RWPE1 (cell line): Measurements from ENCODE around the gene ATP5F1A.
"Not testable (repeated sequence)": the region's sequence is repeated elsewhere in the genome, so short reads cannot be mapped to it uniquely, and the experiment has no call there.

Experiments
- CTCF ChIA-PET: fragments of 350-600 bp; sonication (Branson Sonifier 250); formaldehyde crosslinking; extraction: SDS; loops from one replicate; lab custom pipeline; 2021; lab: Yijun Ruan, JAX
- POLR2A ChIA-PET: fragments of 400-600 bp; formaldehyde crosslinking; extraction: SDS; loops from one replicate; lab custom pipeline; 2020; ENCODE audit warnings: antibody characterized with exemption; ENCODE audit not compliant: low non-redundant PET; lab: Yijun Ruan, JAX
- DNase-seq: peaks from one replicate; pipeline ENCODE4 v3.0.0; 2012; ENCODE audit warnings: low spot score
- H3K27ac ChIP-seq: fragments of 450-650 bp; 2 replicates; pipeline ENCODE4 v1.5.1; 2017
- TF ChIP-seq, protein P1 (sequence below): fragments of 450-650 bp; conservative IDR thresholded peaks from 2 replicates; pipeline ENCODE4 v1.5.1; 2017; ENCODE audit warnings: low read depth, mild to moderate bottlenecking

The ATP5F1A gene

GRCh38 chr18:46051731-46052461, 46.2 kb downstream of the ATP5F1A start:
- TF ChIP-seq, protein P1, sequence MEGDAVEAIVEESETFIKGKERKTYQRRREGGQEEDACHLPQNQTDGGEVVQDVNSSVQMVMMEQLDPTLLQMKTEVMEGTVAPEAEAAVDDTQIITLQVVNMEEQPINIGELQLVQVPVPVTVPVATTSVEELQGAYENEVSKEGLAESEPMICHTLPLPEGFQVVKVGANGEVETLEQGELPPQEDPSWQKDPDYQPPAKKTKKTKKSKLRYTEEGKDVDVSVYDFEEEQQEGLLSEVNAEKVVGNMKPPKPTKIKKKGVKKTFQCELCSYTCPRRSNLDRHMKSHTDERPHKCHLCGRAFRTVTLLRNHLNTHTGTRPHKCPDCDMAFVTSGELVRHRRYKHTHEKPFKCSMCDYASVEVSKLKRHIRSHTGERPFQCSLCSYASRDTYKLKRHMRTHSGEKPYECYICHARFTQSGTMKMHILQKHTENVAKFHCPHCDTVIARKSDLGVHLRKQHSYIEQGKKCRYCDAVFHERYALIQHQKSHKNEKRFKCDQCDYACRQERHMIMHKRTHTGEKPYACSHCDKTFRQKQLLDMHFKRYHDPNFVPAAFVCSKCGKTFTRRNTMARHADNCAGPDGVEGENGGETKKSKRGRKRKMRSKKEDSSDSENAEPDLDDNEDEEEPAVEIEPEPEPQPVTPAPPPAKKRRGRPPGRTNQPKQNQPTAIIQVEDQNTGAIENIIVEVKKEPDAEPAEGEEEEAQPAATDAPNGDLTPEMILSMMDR: no peak
- ChIA-PET CTCF (interaction anchor here (0.5 kb wide), 1 partner anchor 69 kb away, joined by 3 read pairs; no protein-coding TSS in a partner anchor), POLR2A (no interaction called here)
- no peak for DNase-seq
- H3K27ac ChIP-seq: no peak overlapping the region

DNA sequence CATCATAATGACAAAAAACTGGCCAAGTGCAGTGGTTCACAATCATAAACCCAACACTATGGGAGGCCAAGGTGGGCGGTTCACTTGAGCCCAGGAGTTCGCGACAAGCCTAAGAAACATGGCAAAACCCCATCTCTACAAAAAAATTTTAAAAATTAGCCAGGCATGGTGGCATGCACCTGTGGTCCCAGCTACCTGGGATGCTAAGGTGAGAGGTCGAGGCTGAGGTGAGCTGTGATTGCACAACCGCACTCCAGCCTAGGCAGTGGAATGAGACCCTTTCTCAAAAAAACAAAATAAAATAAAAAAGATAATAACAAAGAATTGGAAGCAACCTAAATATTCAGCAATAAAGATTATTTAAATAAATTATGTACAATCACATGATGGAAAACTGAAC, 47.8 kb downstream of the ATP5F1A start:
- ChIA-PET CTCF (no interaction called here), POLR2A (no interaction called here)
- TF ChIP-seq, protein P1: no peak
- DNase-seq: no peak
- H3K27ac ChIP-seq: no peak overlapping the region

- no peak overlapping the region for H3K27ac ChIP-seq
- no peak for DNase-seq
- TF ChIP-seq, protein P1: no peak
- POLR2A ChIA-PET: no interaction called here
- CTCF ChIA-PET: no interaction called here
These were observed 49.5 kb downstream of the ATP5F1A start for GRCh38 chr18:46048641-46049040.

DNA sequence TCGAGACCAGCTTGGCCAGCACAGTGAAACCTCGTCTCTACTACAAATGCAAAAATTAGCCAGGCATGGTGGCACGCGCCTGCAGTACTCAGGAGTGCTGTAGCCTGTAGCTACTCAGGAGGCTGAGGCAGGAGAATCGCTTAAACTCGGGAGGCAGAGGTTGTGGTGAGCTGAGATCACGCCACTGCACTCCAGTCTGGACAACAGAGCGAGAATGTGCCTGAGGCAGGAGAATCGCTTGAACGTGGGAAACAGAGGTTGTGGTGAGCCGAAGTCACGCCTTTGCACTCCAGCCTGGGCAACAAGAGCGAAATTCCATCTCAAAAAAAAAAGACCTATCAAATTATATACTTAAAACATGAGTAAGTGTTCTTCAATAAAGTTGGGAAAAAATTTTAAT, 50.7 kb downstream of the ATP5F1A start:
- CTCF ChIA-PET, POLR2A ChIA-PET, H3K27ac ChIP-seq, DNase-seq: not testable (repeated sequence)

GRCh38 chr18:46046688-46047087, 51.4 kb downstream of the ATP5F1A start:
- TF ChIP-seq, protein P1: no peak
- ChIA-PET POLR2A (no interaction called here), CTCF (interaction anchor here (0.6 kb wide), 1 partner anchor 1104 kb away, joined by 3 read pairs; no protein-coding TSS in a partner anchor)
- no peak for DNase-seq
- H3K27ac ChIP-seq: no peak overlapping the region

DNA sequence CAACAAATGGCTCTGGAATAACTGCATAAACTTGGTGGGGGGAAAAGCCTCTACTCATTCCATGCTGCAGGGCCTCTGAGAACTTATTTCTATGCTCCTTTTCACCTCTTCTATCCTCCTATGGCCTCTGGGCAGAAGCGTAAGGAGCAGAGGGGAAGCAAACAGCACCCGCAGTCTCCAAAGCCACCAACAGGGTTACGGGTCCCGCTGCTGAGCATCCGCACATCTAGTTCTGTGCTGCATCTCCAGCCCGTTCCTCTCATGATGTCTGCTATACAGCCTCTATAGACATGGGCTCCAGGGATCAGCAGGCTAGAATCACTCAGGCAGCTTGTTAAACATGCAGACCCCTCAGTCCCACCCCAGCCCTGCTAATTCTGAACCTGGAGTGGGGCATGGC, 52.0 kb downstream of the ATP5F1A start:
- DNase-seq: no peak
- no peak overlapping the region for H3K27ac ChIP-seq
- TF ChIP-seq, protein P1: no peak
- POLR2A ChIA-PET: no interaction called here
- CTCF ChIA-PET: no interaction called here

- CTCF ChIA-PET: no interaction called here
- peak; percentile 33 for DNase-seq
- POLR2A ChIA-PET: no interaction called here
- no peak overlapping the region for H3K27ac ChIP-seq
- TF ChIP-seq, protein P1: no peak
These were observed 55.4 kb downstream of the ATP5F1A start for GRCh38 chr18:46042571-46043123.
